HL-60/S4 treated with phorbol 12-myristate 13-acetate at 8.2 ng/mL for 4 days and 3 days (cell line): ENCODE data around the gene RAP1GAP2.

Experiments
- in situ Hi-C: fragments of 300-500 bp; cut with MboI; formaldehyde crosslinking; loops from 2 replicates; pipeline ENCODE4 v1.15.0; 2022; ENCODE audit warnings: low sequenced_read_pairs

Gene RAP1GAP2

GRCh38 chr17:2905696-2906501 is 109.7 kb downstream of the RAP1GAP2 start:
- in situ Hi-C loops = no loop called here

GRCh38 chr17:2906901-2907300 is 110.7 kb downstream of the RAP1GAP2 start:
- in situ Hi-C loops = no loop called here

GRCh38 chr17:2909175-2909845 is 113.1 kb downstream of the RAP1GAP2 start:
- in situ Hi-C loops = no loop called here

GRCh38 chr17:2909846-2910234 is 113.6 kb downstream of the RAP1GAP2 start:
- in situ Hi-C loops = no loop called here

- in situ Hi-C loops = no loop called here
These were observed 115.0 kb downstream of the RAP1GAP2 start for GRCh38 chr17:2911035-2911754.

- in situ Hi-C loops = no loop called here
These were observed 115.5 kb downstream of the RAP1GAP2 start for GRCh38 chr17:2911755-2912111.

- in situ Hi-C loops = no loop called here
These were observed 116.5 kb downstream of the RAP1GAP2 start for GRCh38 chr17:2912754-2913153.

GRCh38 chr17:2916461-2916860 is 120.2 kb downstream of the RAP1GAP2 start:
- in situ Hi-C loops = no loop called here

GRCh38 chr17:2921443-2921842 is 125.2 kb downstream of the RAP1GAP2 start:
- in situ Hi-C loops = no loop called here

- in situ Hi-C loops = no loop called here
These were observed 128.0 kb downstream of the RAP1GAP2 start for GRCh38 chr17:2924211-2924610.

GRCh38 chr17:2925011-2925410 is 128.8 kb downstream of the RAP1GAP2 start:
- in situ Hi-C loops = no loop called here

- in situ Hi-C loops = no loop called here
These were observed 129.9 kb downstream of the RAP1GAP2 start for GRCh38 chr17:2926019-2926650.

GRCh38 chr17:2928294-2928890 is 132.2 kb downstream of the RAP1GAP2 start:
- in situ Hi-C loops = no loop called here

- in situ Hi-C loops = no loop called here
These were observed 133.8 kb downstream of the RAP1GAP2 start for GRCh38 chr17:2929881-2930533.

GRCh38 chr17:2931876-2932275 is 135.6 kb downstream of the RAP1GAP2 start:
- in situ Hi-C loops = no loop called here

GRCh38 chr17:2932946-2933345 is 136.7 kb downstream of the RAP1GAP2 start:
- in situ Hi-C loops = no loop called here

- in situ Hi-C loops = no loop called here
These were observed 137.4 kb downstream of the RAP1GAP2 start for GRCh38 chr17:2933606-2934005.

- in situ Hi-C loops = no loop called here
These were observed 139.4 kb downstream of the RAP1GAP2 start for GRCh38 chr17:2935632-2936031.

GRCh38 chr17:2936351-2936750 is 140.1 kb downstream of the RAP1GAP2 start:
- in situ Hi-C loops = no loop called here

GRCh38 chr17:2936771-2937321 is 140.6 kb downstream of the RAP1GAP2 start:
- in situ Hi-C loops = no loop called here
